HCT116 (cell line): ENCODE data around the gene HSP90AA1. TPM values are rescaled to one million over a fixed set of nuclear protein-coding genes. Genes with fewer than 3 reads are reported as not detected.

Experiments used
- ATAC-seq: fragments of 200-7000 bp; cut with Tn5 transposase; 2 replicates; pipeline ENCODE4 v1.9.1; 2020; ENCODE audit warnings: mild to moderate bottlenecking, moderate library complexity
- BruUV-seq: library from RNA; stranded (reverse); fragments of 400-500 nt; replicated peaks from 2 replicates; lab custom pipeline; 2021; lab: Mats Ljungman, UMichigan
- CTCF ChIA-PET: fragments of 300-600 bp; sonication (Branson Sonifier 250); formaldehyde crosslinking; loops from one replicate; lab custom pipeline; 2021; ENCODE audit warnings: antibody characterized with exemption; lab: Charles Lee
- POLR2A ChIA-PET: fragments of 300-600, 350-600 bp; sonication (Branson Sonifier 250); formaldehyde crosslinking; loops from one replicate; lab custom pipeline; 2021; ENCODE audit warnings: antibody characterized with exemption; lab: Charles Lee
- RAD21 ChIA-PET, 2 experiments: fragments of 300-600 bp; sonication (Branson Sonifier 250); formaldehyde crosslinking; loops; one replicate each; lab custom pipeline; 2023; ENCODE audit warnings: low total read pairs in 2 of 2; ENCODE audit not compliant: uncharacterized antibody in 2 of 2, unreplicated experiment in 2 of 2, low non-redundant PET in 1 of 2; lab: Charles Lee
- DNase-seq: peaks from one replicate; pipeline ENCODE4 v3.0.0-alpha.2; 2010; ENCODE audit warnings: low read depth, low spot score
- H2AFZ ChIP-seq: fragments of 200-600 bp; shearing (Covaris generic), sonication (generic); 2 replicates; pipeline ENCODE4 v1.6.1; 2017; ENCODE audit warnings: low read depth, mixed run types, mixed read lengths, antibody characterized with exemption, low read length; ENCODE audit not compliant: poor library complexity, severe bottlenecking
- H3K27ac ChIP-seq: 2 replicates; pipeline ENCODE4 v1.5.1; 2012; ENCODE audit warnings: low read depth, low read length
- H3K27me3 ChIP-seq: fragments of 200-600 bp; sonication (generic); 2 replicates; pipeline ENCODE4 v1.6.1; 2016; ENCODE audit warnings: mixed run types, low read length, mixed read lengths; ENCODE audit not compliant: insufficient read depth
- H3K36me3 ChIP-seq, 2 experiments: fragments of 200-500 bp in 1 of 2; fragments of 200-600 bp in 1 of 2; sonication (Bioruptor generic) in 1 of 2; sonication (generic) in 1 of 2; 2 replicates each; pipeline versions ENCODE4 v1.5.1 to v1.6.1; 2014 to 2016; ENCODE audit warnings: low read length in 2 of 2, inconsistent platforms in 1 of 2, mixed read lengths in 1 of 2, mixed run types in 1 of 2; ENCODE audit not compliant: insufficient read depth in 2 of 2, control insufficient read depth in 1 of 2
- H3K4me1 ChIP-seq, 2 experiments: fragments of 200-600 bp in 1 of 2; sonication (generic) in 1 of 2; 2 replicates each; pipeline versions ENCODE4 v1.5.1 to v1.6.1; 2012 to 2017; ENCODE audit warnings: low read length in 2 of 2, inconsistent platforms in 1 of 2, mild to moderate bottlenecking in 1 of 2, mixed read lengths in 1 of 2, mixed run types in 1 of 2, moderate library complexity in 1 of 2; ENCODE audit not compliant: insufficient read depth in 2 of 2, control insufficient read depth in 1 of 2
- H3K4me2 ChIP-seq: fragments of 200-600 bp; sonication (generic); 2 replicates; pipeline ENCODE4 v1.6.1; 2017; ENCODE audit warnings: mixed run types, low read length, mixed read lengths
- H3K4me3 ChIP-seq, 2 experiments: fragments of 200-600 bp in 1 of 2; sonication (generic) in 1 of 2; replicated peaks in 1 of 2; 2 replicates each; pipeline ENCODE4 v1.5.1; 2011 to 2016; ENCODE audit warnings: low read length in 2 of 2, control low read depth in 1 of 2, low read depth in 1 of 2, mild to moderate bottlenecking in 1 of 2, mixed read lengths in 1 of 2, mixed run types in 1 of 2
- H3K79me2 ChIP-seq: fragments of 200-600 bp; sonication (generic); 2 replicates; pipeline ENCODE4 v1.6.1; 2017; ENCODE audit warnings: mild to moderate bottlenecking, mixed run types, low read length, moderate library complexity, mixed read lengths; ENCODE audit not compliant: insufficient read depth
- H3K9ac ChIP-seq: fragments of 200-600 bp; sonication (generic); 2 replicates; pipeline ENCODE4 v1.6.1; 2016; ENCODE audit warnings: low read length, mixed read lengths
- H3K9me2 ChIP-seq: fragments of 200-600 bp; sonication (generic), shearing (Covaris generic); 2 replicates; pipeline ENCODE4 v1.6.1; 2017; ENCODE audit warnings: mixed run types, mild to moderate bottlenecking, moderate library complexity; ENCODE audit not compliant: insufficient read depth
- H3K9me3 ChIP-seq, 2 experiments: fragments of 200-500 bp in 1 of 2; fragments of 200-600 bp in 1 of 2; sonication (Bioruptor generic) in 1 of 2; sonication (generic) in 1 of 2; 2 replicates each; pipeline ENCODE4 v1.6.1; 2014 to 2017; ENCODE audit warnings: low read length in 2 of 2, mixed read lengths in 2 of 2, inconsistent platforms in 1 of 2, low read depth in 1 of 2, mild to moderate bottlenecking in 1 of 2, mixed run types in 1 of 2, moderate library complexity in 1 of 2; ENCODE audit not compliant: control insufficient read depth in 1 of 2, insufficient read depth in 1 of 2
- H4K20me1 ChIP-seq: fragments of 200-600 bp; sonication (generic), shearing (Covaris generic); 2 replicates; pipeline ENCODE4 v1.6.1; 2017; ENCODE audit warnings: mixed run types, mild to moderate bottlenecking, moderate library complexity; ENCODE audit not compliant: insufficient read depth
- CEBPB ChIP-seq: IDR thresholded peaks from 2 replicates; pipeline ENCODE4 v1.6.1; 2012; ENCODE audit warnings: low read depth
- CTCF ChIP-seq, 3 experiments: fragments of 200-600 bp in 1 of 3; sonication (generic) in 1 of 3; IDR thresholded peaks in 2 of 3; conservative IDR thresholded peaks in 1 of 3; 2 replicates each; pipeline ENCODE4 v1.5.1; 2012 to 2017; ENCODE audit warnings: low read depth in 2 of 3, low read length in 2 of 3, antibody characterized with exemption in 1 of 3, borderline replicate concordance in 1 of 3, control low read depth in 1 of 3, mild to moderate bottlenecking in 1 of 3, mixed read lengths in 1 of 3, mixed run types in 1 of 3, moderate library complexity in 1 of 3; ENCODE audit not compliant: insufficient read depth in 1 of 3
- MAX ChIP-seq: IDR thresholded peaks from 2 replicates; pipeline ENCODE4 v1.6.1; 2012
- POLR2AphosphoS5 ChIP-seq: IDR thresholded peaks from 2 replicates; pipeline ENCODE4 v1.6.1; 2011; ENCODE audit warnings: mild to moderate bottlenecking, low read depth, low read length, moderate library complexity
- RAD21 ChIP-seq: IDR thresholded peaks from 2 replicates; pipeline ENCODE4 v1.6.1; 2012; ENCODE audit warnings: low read depth, mild to moderate bottlenecking
- REST ChIP-seq: IDR thresholded peaks from 2 replicates; pipeline ENCODE4 v1.6.1; 2012; ENCODE audit warnings: low read depth
- SIN3A ChIP-seq: IDR thresholded peaks from 2 replicates; pipeline ENCODE4 v1.6.1; 2012; ENCODE audit warnings: low read depth
- YY1 ChIP-seq: IDR thresholded peaks from 2 replicates; pipeline ENCODE4 v1.6.1; 2011; ENCODE audit warnings: low read length, low read depth, moderate library complexity, mild to moderate bottlenecking; ENCODE audit not compliant: insufficient replicate concordance; ENCODE audit errors: extremely low read depth
- ZBTB33 ChIP-seq: IDR thresholded peaks from 2 replicates; pipeline ENCODE4 v1.6.1; 2011; ENCODE audit warnings: mild to moderate bottlenecking, low read length, moderate library complexity; ENCODE audit not compliant: insufficient replicate concordance; ENCODE audit errors: extremely low read depth
- intact Hi-C: fragments of 100-400 bp; cut with micrococcal nuclease; formaldehyde crosslinking; loops from 2 replicates; pipeline ENCODE4 v1.10.0; 2022
- total RNA-seq: library from RNA; stranded (reverse); gene quantifications from one replicate; pipeline ENCODE4 v1.2.1, GENCODE V29; 2021; ENCODE audit not compliant: unreplicated experiment

The HSP90AA1 gene
- total RNA-seq, 1 experiment from 2014 or later = 1,380 TPM

- H3K27me3 ChIP-seq = no peaks in the 10 kb centered on the region
- BruUV-seq = no TSS peak
- no peak overlapping the region for H3K9ac ChIP-seq
- no peak overlapping the region for H3K4me3 ChIP-seq
- peak overlapping the region; percentile 29 for H3K27ac ChIP-seq
- peak; percentile 94 for TF ChIP-seq RAD21
- TF ChIP-seq ZBTB33 = no peak
- TF ChIP-seq REST = no peak
- peak; percentile 32; the same call in 1 of the 2 replicates for TF ChIP-seq POLR2AphosphoS5
- peak; percentile 66; the same call in 1 of the 2 replicates for TF ChIP-seq MAX
- no peak for TF ChIP-seq YY1
- no peak for TF ChIP-seq CEBPB
- TF ChIP-seq CTCF (IDR thresholded peaks at IDR 0.05 in 2 of 3, conservative IDR thresholded peaks at IDR 0.05 in 1 of 3; ENCODE audit: borderline replicate concordance in 1 of 3, insufficient read depth in 1 of 3, low read depth in 2 of 3, low read length in 2 of 3) = peak; percentile 78 to 99 (median 80)
- no peak for TF ChIP-seq SIN3A
- H3K4me2 ChIP-seq = no peak overlapping the region
- H3K36me3 ChIP-seq = peaks cover 54 to 56% of the 10 kb centered on the region in 2 experiments
- intact Hi-C loops = loop anchor here (1.0 to 5.0 kb wide), 4 partner anchors 50 to 339 kb away; no protein-coding TSS in a partner anchor
- no peaks in the 10 kb centered on the region for H3K79me2 ChIP-seq
- H3K9me3 ChIP-seq = no peaks in the 10 kb centered on the region
- H3K4me1 ChIP-seq = peaks cover 0 to 10% of the 10 kb centered on the region in 2 experiments; a peak in 2 of 4 replicates
- DNase-seq (peak; percentile 82), ATAC-seq (peak; percentile 99)
- H4K20me1 ChIP-seq = no peaks in the 10 kb centered on the region
- POLR2A ChIA-PET = interaction anchor here (0.6 to 1.2 kb wide), 3 partner anchors 16 to 62 kb away, joined by 3 to 4 read pairs (median 3); no protein-coding TSS in a partner anchor
- no peaks in the 10 kb centered on the region for H3K9me2 ChIP-seq
- no peak overlapping the region for H2AFZ ChIP-seq
- RAD21 ChIA-PET = interaction anchor here (0.5 to 1.6 kb wide), 7 partner anchors 8 to 478 kb away, joined by 3 to 13 read pairs (median 6); no protein-coding TSS in a partner anchor
- CTCF ChIA-PET = interaction anchor here (0.6 to 2.4 kb wide), 13 partner anchors 10 to 271 kb away, joined by 3 to 41 read pairs (median 4); no protein-coding TSS in a partner anchor
Observed at GRCh38 chr14:102046337-102047278, 40.2 kb downstream of the HSP90AA1 start.
